ENCODE data around the gene GNA12. TPM values are rescaled to one million over a fixed set of nuclear protein-coding genes. Genes with fewer than 3 reads are reported as not detected.

The GNA12 gene
- polyA plus RNA-seq, 1 donor (not counting 4 experiments of a cell fraction or from before 2014, with no cell fraction given), result 35.5 TPM

DNA sequence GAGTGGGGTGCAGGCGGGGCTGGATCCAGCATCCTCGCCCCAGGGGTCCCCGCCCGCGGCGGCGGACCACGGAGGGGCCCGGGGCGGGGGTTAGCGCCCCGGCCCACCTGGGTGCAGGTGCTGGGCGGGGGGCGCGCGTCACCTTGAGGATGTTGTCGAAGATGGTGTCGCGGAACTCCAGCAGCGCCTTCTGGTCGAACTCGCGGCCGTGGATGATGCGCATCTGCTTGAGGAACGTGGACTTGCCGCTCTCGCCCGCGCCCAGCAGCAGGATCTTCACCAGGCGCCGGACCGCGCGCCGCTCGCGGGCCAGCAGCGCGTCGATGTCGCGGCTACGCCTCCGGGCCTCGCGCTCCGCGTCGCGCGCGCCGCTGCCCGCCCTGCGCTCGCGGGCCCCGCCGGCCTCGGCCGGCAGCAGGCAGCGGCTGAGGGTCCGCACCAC is 376 bp downstream of the GNA12 start:
- Histone ChIP-seq H3K9ac (ENCODE audit: control insufficient read depth, extremely low read depth, insufficient read depth, low read length) (peak overlapping the region; percentile 74), H3K27ac (ENCODE audit: control insufficient read depth, insufficient read depth, low read length) (peak overlapping the region; percentile 8), H3K4me2 (ENCODE audit: control insufficient read depth, extremely low read depth, insufficient read depth, low read depth, low read length) (peak overlapping the region; percentile 76), H3K27me3 (ENCODE audit: control insufficient read depth, extremely low read depth, insufficient read depth, low read length) (no peaks in the 10 kb centered on the region), H3K4me3 (ENCODE audit: control insufficient read depth in 2 of 3, extremely low read depth in 1 of 3, insufficient read depth in 2 of 3, low read depth in 1 of 3, low read length in 3 of 3) (peak overlapping the region; percentile 58 to 68 (median 66)), H3K4me1 (ENCODE audit: control insufficient read depth, extremely low read depth, insufficient read depth, low read length) (peaks cover 11% of the 10 kb centered on the region), H2AFZ (ENCODE audit: control insufficient read depth, low read length) (peak overlapping the region; percentile 65), H3K36me3 (ENCODE audit: control insufficient read depth in 2 of 2, extremely low read depth in 1 of 2, insufficient read depth in 2 of 2, low read length in 2 of 2) (peaks cover 2 to 4% of the 10 kb centered on the region in 2 experiments), H4K20me1 (ENCODE audit: control insufficient read depth, extremely low read depth, insufficient read depth, low read length) (peaks cover 2% of the 10 kb centered on the region), H3K9me3 (ENCODE audit: control insufficient read depth, low read depth, low read length) (no peaks in the 10 kb centered on the region), H3K9me1 (ENCODE audit: control insufficient read depth, extremely low read depth, insufficient read depth, low read length) (no peaks in the 10 kb centered on the region), H3K79me2 (ENCODE audit: control insufficient read depth, insufficient read depth, low read length) (peaks cover 47% of the 10 kb centered on the region)
- no peak for TF ChIP-seq EZH2 (IDR thresholded peaks at IDR 0.05; ENCODE audit: low read length)
- TF ChIP-seq, protein P1, sequence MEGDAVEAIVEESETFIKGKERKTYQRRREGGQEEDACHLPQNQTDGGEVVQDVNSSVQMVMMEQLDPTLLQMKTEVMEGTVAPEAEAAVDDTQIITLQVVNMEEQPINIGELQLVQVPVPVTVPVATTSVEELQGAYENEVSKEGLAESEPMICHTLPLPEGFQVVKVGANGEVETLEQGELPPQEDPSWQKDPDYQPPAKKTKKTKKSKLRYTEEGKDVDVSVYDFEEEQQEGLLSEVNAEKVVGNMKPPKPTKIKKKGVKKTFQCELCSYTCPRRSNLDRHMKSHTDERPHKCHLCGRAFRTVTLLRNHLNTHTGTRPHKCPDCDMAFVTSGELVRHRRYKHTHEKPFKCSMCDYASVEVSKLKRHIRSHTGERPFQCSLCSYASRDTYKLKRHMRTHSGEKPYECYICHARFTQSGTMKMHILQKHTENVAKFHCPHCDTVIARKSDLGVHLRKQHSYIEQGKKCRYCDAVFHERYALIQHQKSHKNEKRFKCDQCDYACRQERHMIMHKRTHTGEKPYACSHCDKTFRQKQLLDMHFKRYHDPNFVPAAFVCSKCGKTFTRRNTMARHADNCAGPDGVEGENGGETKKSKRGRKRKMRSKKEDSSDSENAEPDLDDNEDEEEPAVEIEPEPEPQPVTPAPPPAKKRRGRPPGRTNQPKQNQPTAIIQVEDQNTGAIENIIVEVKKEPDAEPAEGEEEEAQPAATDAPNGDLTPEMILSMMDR (optimal IDR thresholded peaks at IDR 0.05 in 1 of 3, IDR thresholded peaks at IDR 0.05 in 1 of 3, conservative IDR thresholded peaks at IDR 0.05 in 1 of 3; ENCODE audit: extremely low read depth in 1 of 3, insufficient read depth in 2 of 3, low read length in 3 of 3), result peak in 1 of 3 experiments; percentile 10
- no peak for DNase-seq (ENCODE audit: low read depth, low spot score)
- FAIRE-seq, result no peak
- dilution Hi-C loops (cut with MboI; ENCODE audit: extremely low pct_ligation_motif_present, low sequenced_read_pairs), result no loop called here

DNA sequence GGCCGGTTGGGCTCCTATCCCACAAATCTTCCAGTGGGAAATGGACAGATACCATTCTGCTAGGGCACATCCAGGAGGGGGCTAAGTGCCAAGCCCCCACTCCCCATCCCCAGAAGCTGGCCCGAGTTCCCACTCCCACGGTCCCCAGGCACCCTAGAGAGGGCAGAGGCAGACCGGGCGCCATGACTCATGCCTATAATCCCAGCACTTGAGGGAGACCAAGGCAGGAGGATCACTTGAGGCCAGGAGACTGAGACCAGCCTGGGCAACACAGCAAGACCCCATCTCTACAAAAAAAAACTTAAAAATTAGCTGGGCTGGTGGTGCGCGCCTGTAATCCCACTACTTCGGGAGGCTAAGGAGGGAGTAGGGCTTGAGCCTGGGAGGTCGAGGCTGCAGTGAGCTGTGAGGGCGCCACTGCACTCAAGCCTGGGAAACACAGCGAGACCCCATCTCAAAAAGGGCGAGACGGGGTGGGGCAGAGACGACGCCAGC is 870 bp downstream of the GNA12 start:
- Histone ChIP-seq H3K79me2 (ENCODE audit: control insufficient read depth, insufficient read depth, low read length) (peaks cover 51% of the 10 kb centered on the region), H3K9me3 (ENCODE audit: control insufficient read depth, low read depth, low read length) (no peaks in the 10 kb centered on the region), H4K20me1 (ENCODE audit: control insufficient read depth, extremely low read depth, insufficient read depth, low read length) (peaks cover 2% of the 10 kb centered on the region), H3K27ac (ENCODE audit: control insufficient read depth, insufficient read depth, low read length) (no peak overlapping the region), H2AFZ (ENCODE audit: control insufficient read depth, low read length) (no peak overlapping the region), H3K9me1 (ENCODE audit: control insufficient read depth, extremely low read depth, insufficient read depth, low read length) (no peaks in the 10 kb centered on the region), H3K4me3 (ENCODE audit: control insufficient read depth in 2 of 3, extremely low read depth in 1 of 3, insufficient read depth in 2 of 3, low read depth in 1 of 3, low read length in 3 of 3) (peak overlapping the region; percentile 58 to 68 (median 66)), H3K36me3 (ENCODE audit: control insufficient read depth in 2 of 2, extremely low read depth in 1 of 2, insufficient read depth in 2 of 2, low read length in 2 of 2) (peaks cover 2 to 4% of the 10 kb centered on the region in 2 experiments), H3K27me3 (ENCODE audit: control insufficient read depth, extremely low read depth, insufficient read depth, low read length) (no peaks in the 10 kb centered on the region), H3K4me1 (ENCODE audit: control insufficient read depth, extremely low read depth, insufficient read depth, low read length) (peaks cover 11% of the 10 kb centered on the region), H3K4me2 (ENCODE audit: control insufficient read depth, extremely low read depth, insufficient read depth, low read depth, low read length) (peak overlapping the region; percentile 76), H3K9ac (ENCODE audit: control insufficient read depth, extremely low read depth, insufficient read depth, low read length) (peak overlapping the region; percentile 74)
- FAIRE-seq (no peak), DNase-seq (ENCODE audit: low read depth, low spot score) (no peak)
- dilution Hi-C loops (cut with MboI; ENCODE audit: extremely low pct_ligation_motif_present, low sequenced_read_pairs), result no loop called here
- TF ChIP-seq EZH2 (IDR thresholded peaks at IDR 0.05; ENCODE audit: low read length), result no peak
- TF ChIP-seq, protein P1 (optimal IDR thresholded peaks at IDR 0.05 in 1 of 3, IDR thresholded peaks at IDR 0.05 in 1 of 3, conservative IDR thresholded peaks at IDR 0.05 in 1 of 3; ENCODE audit: extremely low read depth in 1 of 3, insufficient read depth in 2 of 3, low read length in 3 of 3), result no peak

Data from keratinocyte (primary cell).